Inflammatory macrophage treated with lipopolysaccharide for 1 hour (primary cell): ENCODE measurements around the gene PRR33.
"Not testable (repeated sequence)": the region's sequence is repeated elsewhere in the genome, so short reads cannot be mapped to it uniquely, and the experiment has no call there.

Experiments used
- DNase-seq, 2 donors: peaks; one replicate each; pipeline ENCODE4 v3.0.0-alpha.2; 2020 to 2022

The PRR33 gene

DNA sequence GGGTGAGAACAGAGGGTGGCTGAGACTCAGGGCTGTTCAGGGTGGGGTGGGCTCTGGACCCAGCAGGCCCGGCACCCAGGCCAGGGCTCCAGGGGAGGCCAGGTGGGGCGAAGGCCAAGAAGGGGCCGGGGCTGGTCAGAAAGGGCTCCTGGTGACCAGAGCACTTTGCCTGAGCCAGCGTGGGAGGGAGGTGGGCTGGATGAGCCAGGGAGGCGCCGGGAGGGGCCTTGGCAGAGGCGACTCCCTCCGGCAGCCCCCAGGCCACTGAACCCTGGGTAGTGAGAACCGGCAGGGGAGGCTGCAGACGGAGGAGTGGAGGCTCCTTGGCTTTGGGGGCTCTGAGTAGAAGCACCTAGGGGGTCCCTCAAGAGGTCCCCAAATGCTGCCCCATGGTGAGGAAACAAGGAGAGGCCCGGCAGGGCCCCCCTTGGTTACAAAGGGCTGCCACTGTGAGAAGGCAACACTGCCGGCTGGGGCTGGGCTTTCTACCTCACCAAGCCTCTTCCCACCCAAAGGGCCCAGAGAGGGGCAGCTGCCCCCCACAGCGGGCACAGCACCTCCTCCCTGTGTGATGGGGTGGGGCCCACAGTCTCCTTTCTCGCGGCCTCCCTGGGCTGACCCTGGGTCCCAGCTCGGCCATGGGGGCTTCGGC lies 17.1 kb downstream of the PRR33 start:
- not testable (repeated sequence) for DNase-seq

DNA sequence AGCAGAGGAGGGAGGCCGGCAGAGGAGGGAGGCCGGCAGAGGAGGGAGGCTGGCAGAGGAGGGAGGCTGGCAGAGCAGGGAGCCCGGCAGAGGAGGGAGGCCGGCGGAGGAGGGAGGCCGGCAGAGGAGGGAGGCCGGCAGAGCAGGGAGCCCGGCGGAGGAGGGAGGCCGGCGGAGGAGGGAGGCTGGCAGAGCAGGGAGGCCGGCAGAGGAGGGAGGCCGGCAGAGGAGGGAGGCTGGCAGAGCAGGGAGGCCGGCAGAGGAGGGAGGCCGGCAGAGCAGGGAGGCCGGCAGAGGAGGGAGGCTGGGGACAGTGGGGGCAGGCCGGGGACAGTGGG lies 17.9 kb downstream of the PRR33 start:
- DNase-seq, result not testable (repeated sequence)

DNA sequence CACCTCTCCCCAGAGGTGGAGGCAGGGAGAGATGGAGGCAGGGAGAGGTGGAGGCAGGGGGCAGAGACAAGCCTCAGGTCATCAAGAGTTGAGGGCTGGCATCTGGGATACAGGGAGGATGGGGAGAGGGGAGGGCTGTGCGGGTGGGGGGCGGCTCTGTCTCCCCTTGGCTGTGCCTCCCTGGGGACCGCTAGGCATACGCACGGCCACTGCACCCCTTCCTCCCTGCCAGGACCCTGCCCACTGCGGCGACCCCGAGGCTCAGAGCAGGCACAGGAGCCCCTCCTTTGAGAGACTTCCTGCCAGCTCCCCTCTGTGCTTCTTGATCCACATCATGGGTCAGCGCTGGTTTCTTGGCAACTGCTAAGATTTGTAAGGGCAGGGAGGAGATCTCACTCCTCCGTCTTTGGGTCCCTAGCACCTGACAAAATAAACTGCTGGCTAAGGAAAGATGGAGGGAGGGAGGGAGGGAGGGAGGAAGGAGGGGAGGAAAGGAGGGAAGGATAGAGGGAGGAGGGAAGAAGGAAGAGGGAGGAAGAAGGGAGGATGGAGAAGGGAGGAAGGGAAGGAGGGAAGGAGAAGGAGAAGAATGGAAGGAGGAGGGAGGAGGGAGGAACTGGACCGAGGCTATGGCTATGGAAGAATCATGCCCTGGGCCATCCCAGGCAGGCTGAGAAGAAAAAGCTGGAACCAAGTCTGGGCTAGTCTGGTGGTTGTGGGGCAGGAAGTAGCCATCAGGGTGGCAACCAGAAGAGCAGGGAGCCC lies 18.5 kb downstream of the PRR33 start:
- no peak for DNase-seq

DNA sequence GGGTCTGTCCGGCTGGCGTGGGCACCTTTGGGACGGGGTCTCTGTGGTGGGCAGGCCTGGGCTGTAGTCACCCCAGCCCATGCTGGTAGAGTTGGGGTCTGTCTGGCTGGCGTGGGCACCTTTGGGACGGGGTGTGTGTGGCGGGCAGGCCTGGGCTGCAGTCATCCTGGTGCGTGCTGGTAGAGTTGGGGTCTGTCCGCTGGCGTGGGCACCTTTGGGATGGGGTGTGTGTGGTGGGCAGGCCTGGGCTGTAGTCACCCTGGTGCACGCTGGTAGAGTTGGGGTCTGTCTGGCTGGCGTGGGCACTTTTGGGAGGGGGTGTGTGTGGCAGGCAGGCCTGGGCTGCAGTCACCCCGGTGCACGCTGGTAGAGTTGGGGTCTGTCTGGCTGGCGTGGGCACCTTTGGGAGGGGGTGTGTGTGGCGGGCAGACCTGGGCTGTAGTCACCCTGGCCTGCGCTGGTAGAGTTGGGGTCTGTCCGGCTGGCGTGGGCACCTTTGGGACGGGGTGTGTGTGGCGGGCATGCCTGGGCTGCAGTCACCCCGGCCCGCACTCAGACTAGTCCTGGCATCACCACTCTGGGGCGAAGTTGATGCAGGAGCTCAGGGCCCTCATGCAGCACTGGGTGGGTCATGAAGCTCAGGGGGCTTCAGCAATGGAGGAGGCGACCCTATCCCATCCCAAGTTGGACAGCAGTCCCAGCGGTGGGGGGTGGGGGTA lies 19.3 kb downstream of the PRR33 start:
- DNase-seq, result no peak

DNA sequence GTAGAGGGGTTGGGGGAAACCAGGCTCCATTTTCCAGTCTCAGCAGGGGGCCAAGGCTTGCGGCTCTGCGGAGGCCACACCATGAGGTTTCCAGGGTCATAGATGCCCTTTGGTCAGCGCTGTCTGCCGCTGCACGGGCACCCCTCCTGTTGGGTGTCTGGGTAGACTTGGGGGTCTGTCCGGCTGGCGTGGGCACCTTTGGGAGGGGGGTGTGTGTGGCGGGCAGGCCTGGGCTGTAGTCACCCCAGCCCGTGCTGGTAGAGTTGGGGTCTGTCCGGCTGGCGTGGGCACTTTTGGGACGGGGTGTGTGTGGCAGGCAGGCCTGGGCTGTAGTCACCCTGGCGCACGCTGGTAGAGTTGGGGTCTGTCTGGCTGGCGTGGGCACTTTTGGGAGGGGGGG lies 20.2 kb downstream of the PRR33 start:
- no peak for DNase-seq

DNA sequence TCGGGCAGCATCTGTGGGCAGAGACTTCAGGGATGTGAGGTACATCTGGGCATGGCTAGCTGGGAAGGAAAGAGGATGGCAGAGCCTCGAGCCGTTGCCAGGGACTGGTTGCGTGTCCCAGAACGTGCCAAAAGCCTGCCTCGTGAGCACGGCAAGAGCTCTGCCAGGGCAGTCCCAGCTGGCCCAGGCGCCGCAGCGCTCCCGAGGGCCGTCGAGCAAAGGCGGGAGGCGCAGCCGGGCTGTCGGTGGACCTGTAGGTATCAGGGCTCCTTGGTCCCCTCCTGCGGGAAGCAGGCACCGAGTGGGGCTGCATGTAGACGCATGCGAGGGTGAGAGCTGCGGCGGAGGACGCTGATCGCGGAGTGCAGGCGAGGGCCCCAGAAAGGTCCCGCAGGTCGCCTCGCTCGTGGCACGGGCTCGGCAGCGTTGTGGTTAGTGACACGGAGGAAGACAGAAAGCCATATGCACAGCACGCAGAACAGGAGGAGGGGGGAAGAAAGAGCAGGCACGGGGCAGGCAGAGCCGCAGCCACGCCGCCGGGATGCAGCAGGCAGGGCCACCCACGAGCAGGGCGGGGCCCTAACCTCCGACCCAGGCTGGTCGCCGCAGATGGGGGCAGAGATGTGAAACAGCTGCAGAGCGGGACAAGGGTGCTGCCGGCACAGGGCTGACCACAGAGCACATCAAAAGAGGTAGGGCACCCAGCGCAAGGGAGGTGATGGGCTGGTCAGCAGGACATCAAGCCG lies 20.8 kb downstream of the PRR33 start:
- no peak for DNase-seq

DNA sequence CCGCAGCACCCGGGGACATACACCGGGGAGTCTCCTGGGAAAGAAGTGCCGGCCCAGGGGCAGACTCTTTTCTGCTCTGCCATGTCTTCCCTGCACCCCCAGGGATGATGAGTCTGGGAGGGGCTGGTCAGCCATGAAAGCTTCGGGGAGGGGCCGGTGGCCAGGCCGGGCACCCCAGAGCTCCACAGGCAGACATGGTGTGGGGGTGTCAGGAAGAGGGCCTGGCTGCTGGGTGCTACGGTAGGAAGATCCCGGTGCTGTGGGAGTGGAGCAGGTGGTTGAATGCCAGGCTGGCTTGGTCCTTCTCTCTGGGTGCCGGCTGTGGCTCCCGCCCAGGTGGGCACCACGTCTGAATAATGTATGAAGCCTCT lies 21.4 kb downstream of the PRR33 start:
- DNase-seq, result no peak

DNA sequence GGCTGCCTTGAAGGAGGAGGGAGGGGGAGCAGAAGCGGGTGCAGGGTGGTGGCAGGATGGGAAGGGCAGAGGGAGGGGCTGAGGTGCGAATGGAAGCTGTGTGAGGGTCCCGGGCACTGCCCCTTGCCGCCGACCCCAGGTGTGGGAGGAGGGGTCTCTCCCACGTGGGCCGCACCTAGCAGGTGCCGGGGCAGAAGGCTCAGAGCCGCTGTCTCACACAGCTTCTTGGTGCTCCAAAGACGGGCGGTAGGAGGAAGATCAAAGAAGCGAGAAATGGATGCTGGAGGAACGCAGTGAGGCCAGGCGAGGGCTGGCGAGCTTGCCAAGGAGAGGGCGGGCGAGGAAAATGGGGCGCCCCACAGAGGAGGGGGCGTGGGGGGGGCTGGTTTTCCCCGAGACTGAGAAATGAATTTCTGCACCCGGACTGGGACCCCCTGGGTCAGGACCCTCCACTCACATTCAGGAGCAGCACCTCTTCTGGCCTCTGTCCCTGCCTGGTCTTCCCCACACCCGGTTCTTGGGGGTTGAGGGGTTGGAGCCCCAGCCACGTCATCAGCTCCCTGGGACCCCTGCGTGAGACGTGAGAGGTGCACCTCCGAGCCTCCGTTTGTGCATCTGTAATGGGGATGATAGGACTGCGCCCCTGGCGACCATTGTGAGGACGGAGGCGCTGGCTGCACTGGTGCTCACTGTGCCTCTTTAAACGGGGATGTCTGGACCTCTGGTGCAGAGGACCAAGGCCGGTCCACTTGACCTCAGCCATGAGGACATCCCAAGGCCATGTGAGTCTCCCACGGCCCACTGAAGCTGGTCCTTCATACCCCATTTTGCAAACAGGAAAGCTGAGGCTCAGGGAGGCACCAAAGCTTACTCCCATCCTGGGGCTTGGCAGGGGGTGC lies 22.0 kb downstream of the PRR33 start:
- no peak for DNase-seq

DNA sequence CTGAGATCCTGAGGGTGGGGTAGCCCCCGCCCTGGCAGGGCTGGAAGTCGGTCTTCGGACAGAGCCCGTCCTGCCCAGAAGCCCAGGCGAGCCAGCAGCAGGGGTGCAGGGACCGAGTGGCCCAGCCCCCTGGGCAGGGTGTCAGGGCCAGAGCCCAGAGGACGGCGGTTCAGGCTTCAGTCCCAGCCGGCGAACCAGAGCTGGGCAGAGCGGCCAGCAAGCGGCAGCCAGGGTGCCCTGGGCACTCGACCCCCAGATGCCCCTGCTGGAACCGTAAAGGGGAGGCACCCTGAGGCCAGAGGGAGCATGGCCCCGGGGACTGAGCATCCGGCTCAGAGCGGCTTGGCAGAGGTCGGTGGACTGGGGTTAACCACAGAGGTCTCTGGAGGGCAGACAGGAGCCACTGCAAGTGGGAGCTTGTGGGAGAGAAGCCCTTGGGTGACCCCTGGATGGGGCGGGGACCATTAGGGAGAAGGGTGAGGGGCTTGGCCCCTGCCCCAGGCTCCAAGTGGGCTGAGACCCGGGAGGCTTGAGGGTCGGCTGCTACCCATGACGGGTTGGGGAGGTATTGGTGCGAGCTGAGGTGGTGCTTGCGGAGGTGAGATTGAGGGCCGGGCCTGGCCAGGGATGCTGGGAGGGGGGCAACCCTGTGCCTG lies 22.9 kb downstream of the PRR33 start:
- no peak for DNase-seq

DNA sequence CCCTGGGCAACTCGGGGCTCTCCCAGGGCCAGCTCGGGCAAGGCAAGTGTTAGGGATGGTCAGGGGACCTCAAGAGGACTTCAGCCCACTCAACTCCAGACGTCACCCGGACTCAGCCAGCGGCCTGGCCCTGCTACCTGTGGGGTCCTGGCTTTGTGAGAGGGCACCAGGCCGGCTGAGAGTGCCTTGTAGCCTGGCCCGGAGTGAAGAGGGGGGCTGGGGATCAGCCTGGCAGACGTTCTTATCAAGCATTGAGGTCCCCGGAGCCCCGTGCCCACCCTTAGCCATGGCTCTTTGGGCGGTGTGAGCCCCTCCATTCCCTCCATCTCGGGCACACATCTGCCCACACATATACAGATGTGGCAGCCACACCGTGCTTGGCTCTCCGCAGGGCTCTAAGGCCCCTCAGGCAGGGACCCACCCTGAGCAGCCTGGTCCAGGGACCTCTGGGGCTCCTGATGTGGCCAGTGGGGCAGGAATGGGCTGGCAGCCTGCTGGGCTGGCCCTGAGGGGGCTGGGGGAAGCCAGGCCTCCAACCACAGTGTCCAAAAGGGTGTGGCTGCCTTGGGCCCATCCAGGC lies 23.5 kb downstream of the PRR33 start:
- no peak for DNase-seq

DNA sequence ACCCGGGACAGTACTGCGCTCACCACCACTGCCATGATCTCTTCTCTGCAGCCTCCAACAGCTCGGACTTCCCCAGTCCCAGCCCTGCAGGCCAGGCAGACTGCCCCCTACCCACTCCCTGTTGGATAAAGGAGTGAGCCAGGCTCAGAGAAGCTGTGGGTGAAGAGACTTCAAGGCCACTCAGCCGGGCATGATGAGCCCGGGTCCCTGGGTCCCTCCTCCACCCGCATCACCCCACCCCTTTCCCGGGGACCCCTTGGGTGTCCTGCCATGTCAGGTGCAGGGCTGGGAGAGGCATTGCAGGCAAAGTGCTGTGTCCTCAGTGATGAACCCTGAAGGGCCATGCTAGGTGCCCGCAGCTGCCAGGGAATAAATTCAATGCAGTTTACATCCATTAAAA lies 24.3 kb downstream of the PRR33 start:
- DNase-seq, result no peak

DNA sequence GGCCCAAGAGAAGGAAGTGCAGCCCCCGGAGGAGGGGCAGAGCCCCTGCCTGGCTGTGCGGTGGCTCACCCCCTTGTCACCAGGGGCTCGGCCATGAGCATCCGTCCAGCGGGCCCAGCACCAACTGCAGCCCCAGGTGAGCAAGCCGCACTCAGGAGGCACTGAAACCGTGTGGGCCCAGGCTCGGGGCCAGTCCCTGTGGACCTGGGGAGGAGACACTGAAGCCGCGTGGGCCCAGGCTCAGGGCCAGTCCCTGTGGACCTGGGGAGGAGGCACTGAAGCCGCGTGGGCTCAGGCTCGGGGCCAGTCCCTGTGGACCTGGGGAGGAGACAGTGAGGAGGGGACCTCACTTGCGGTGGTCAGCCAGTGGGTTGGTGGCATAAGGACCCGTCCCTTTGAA lies 24.9 kb downstream of the PRR33 start:
- DNase-seq, result no peak

DNA sequence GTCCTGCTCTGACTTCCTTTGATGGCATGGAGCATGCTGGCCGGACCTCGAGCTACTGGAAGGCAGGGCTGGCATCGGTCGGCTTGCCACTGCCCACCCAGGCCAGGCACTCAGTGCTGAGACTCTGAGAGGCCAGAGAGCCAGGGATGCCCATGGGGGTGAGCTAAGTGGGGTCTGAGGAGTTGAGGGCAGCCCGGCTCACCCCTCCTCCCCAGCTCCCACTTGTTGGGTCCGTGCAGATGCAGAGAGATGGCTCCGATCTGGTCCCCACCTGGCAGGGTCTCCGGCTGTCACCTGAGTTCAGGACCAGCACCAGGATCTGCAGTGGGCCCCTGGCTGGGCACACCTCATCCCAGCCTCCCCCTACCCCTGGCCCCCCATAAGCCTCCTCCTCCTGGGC lies 25.5 kb downstream of the PRR33 start:
- DNase-seq, result no peak

DNA sequence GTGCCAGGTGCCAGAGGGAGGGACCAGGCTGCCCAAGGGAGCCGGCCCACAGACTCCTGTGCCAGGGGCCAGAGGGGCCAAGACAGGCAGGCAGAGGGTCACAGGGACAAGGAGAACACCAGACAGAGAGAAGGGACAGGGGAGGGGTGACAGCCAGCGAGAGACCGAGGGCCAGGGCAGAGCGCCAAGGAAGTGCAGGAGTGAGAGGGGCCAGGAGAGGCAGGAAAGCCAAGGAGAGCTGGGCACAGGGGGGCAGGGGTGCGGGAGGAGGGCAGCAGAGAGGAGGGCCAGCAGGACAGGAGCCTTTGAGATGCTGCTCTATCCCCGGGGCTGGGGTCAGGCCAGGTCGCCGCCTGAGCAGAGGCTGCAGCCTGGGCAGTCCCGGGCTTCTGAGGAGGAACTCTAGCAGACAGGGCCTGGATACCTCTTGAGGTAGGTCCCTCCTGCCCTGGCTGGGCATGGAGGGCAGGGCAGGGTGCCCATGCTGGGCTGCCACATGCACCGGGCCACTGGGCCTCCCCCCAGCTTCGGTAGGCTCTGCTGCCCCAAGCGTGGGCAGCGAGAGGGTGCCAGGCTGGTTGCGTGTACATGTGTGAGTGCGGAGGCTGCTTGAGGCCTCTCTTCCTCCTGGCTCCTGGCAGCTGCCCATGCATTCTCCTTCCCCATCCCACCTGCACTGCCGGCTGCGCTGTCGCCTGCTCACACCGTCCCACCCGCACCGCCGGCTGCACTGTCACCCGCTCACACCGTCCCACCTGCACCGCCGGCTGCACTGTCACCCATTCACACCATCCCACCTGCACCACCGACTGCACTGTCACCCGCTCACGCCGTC lies 26.6 kb downstream of the PRR33 start:
- no peak for DNase-seq

DNA sequence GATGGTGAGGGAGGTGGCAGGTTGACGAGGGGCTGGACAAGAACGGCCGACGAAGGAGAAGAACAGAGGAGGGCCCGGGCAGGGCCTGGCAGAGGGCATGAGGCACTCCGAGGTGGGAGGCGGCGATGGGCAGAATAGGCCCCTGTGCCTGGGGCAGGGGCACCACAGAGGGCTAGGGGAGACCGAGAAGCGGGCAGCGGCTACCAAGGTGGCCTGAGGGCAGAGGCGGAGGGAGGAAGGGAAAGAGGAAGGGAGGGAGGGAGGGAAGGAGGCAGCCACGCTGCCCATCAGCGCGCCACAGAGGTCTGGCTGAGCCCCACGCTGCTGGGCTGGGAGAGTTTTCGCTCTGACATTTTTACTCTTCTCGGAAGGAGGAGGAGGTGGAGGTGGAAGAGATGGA lies 27.5 kb downstream of the PRR33 start:
- DNase-seq, result no peak

DNA sequence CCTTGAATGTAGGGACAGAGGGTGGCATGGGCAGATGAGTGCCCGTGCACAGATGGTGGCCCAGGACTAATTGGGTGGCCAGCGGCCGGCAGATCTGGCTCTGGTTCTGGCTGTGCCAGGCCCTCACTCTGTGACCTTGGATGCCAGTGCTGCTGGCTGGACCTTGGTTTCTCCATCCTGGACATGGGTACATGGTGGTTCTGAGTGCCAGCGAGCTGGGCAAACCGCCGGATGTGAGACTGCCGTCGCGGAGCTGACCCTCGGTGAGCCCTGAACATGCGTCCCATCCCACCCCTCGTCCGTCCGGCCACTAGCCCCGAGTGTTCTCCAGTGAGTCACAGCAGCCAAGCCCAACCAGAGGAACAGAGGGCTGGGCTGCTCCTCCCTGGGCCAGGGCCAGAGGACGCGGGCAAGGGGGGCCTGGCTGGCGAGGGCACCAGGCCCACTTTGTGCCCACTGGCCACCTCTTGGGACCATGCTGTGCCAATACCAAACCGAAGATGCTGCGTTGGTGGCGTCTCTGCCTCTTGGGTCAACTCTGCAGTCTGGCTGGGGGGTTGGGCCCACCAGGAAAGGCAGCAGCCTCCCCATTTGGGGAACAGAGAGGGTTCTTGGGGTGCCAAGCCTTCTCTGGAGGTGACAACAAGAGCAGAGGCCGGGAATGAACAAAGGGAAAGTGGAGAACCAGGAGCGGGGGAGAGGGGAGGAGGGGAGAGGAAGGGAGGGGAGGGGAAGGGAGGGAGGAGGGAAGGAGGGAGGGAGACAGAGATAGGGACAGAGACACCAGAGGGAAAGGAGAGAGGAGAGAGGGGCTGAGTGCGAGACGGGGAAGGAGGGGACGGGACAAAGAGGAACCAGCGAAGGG lies 28.1 kb downstream of the PRR33 start:
- peak; percentile 32 to 75 for DNase-seq

DNA sequence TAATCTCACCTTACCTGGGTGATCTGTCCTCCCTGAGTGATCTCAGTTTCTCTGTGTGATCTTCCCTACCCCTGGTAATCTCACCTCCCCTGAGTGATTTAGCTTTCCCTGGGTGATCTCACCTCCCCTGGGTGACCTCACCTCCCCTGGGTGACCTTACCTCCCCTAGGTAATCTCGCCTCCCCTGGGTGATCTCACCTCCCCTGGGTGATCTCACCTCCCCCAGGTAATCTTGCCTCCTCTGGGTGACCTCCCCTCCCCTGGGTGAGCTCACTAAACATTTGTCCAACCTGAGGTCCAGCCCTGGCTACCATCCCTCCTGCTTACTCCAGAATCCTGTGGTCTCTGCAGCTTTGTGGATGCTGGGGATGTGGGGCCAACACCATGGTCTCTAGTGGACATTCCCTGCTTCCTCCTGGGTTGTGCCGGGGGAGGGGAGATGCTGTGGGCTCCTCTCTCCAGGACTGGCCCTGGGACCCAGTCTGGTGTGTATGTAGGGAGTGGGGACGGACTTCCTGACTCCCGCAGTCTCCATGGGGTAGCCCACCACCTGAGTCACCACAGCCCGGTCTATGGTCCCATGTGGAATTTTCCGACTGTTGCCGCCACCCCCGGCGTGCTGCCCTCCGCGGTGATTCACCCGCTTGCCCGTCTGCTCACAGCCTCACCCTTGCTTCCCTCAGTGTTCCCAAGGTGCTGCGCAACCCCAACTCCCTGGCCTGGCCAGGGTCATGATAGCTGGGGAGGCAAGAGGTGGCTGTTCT lies 28.9 kb downstream of the PRR33 start:
- peak; percentile 21 to 47 for DNase-seq
